ENCODE measurements around the gene PCCA.

DNA sequence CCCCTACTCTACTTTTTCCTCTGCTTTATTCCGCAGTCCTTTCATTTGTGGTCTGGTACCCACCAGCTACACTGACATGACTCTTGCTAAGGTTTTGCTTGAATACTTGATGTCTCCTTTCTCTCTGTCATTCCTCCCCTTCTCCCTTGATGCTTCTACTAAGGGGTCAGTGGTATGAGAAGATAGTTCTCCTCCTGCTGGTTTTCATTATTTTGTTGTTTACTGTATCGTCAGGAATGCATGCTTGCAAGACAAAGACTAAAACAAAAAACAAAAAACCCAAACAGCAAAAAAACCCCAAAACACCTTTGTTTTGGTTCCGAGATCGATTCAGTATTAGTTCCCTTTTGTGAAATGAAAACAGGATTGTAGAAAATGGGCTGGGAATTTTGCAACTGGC is 59.5 kb downstream of the PCCA start:
- TF ChIP-seq SIN3A (IDR thresholded peaks at IDR 0.05; ENCODE audit: borderline replicate concordance, low read depth, low read length) = no peak
- no peak for TF ChIP-seq SETDB1 (CRISPR knock-in tag; IDR thresholded peaks at IDR 0.05; ENCODE audit: borderline replicate concordance)
- TF ChIP-seq PAX8 (CRISPR knock-in tag; IDR thresholded peaks at IDR 0.05; ENCODE audit: borderline replicate concordance) = no peak
